HUES48 (cell line): ENCODE measurements around the gene MRPL12.
"Not testable (repeated sequence)": the region's sequence is repeated elsewhere in the genome, so short reads cannot be mapped to it uniquely, and the experiment has no call there.

Experiments used
- H3K27ac ChIP-seq: one replicate; pipeline ENCODE4 v1.7.0; 2013; ENCODE audit warnings: low read depth, low read length, inconsistent platforms
- H3K27me3 ChIP-seq: 2 replicates; pipeline ENCODE4 v1.6.1; 2013; ENCODE audit warnings: mild to moderate bottlenecking, low read length; ENCODE audit not compliant: control insufficient read depth, insufficient read depth
- H3K36me3 ChIP-seq: 2 replicates; pipeline ENCODE4 v1.6.1; 2013; ENCODE audit warnings: low read length; ENCODE audit not compliant: control insufficient read depth, insufficient read depth
- H3K4me1 ChIP-seq: 2 replicates; pipeline ENCODE4 v1.6.1; 2013; ENCODE audit warnings: mild to moderate bottlenecking, low read length; ENCODE audit not compliant: control insufficient read depth, insufficient read depth
- H3K4me3 ChIP-seq: 2 replicates; pipeline ENCODE4 v1.5.1; 2013; ENCODE audit warnings: mild to moderate bottlenecking, low read depth, low read length
- H3K9ac ChIP-seq: 2 replicates; pipeline ENCODE4 v1.6.1; 2013; ENCODE audit warnings: mild to moderate bottlenecking, low read depth, low read length, moderate library complexity
- H3K9me3 ChIP-seq: 2 replicates; pipeline ENCODE4 v1.6.1; 2013; ENCODE audit warnings: low read length; ENCODE audit not compliant: control insufficient read depth, insufficient read depth

MRPL12 gene

GRCh38 chr17:81737947-81738800 lies 35.0 kb downstream of the MRPL12 start:
- no peak overlapping the region for H3K4me3 ChIP-seq
- no peaks in the 10 kb centered on the region for H3K4me1 ChIP-seq
- no peaks in the 10 kb centered on the region for H3K36me3 ChIP-seq
- no peaks in the 10 kb centered on the region for H3K27me3 ChIP-seq
- H3K9me3 ChIP-seq: no peaks in the 10 kb centered on the region
- no peak overlapping the region for H3K27ac ChIP-seq
- no peak overlapping the region; the same call in 1 of the 2 replicates for H3K9ac ChIP-seq

DNA sequence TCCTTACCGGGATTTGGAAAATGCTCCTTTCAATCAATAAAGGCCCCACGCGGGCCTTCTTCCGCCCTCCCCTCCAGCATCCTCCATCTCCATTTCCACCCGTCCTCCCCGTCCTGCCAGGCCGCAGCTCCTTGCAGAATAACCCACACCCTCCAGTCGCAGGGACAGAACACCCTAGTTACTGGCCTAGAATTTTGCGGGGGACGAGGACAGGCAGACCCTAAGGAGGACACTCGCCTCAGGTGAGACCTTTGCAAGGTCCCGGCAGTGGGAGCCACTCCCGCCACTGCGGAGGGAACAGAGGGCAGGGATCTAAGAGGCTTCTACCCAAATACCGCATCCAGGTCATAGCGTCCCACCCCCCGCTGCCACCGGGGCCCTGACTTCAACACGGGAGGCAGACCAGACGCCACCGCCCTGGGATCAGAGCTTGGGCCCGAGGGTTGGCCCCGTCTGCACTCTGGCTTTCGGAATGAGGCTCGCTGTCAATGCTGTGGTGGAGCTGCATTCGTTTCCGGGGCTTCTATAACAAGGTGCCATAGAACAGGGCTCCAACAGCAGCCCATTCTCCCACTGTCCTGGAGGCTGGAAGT lies 35.7 kb downstream of the MRPL12 start:
- Histone ChIP-seq H3K27ac (no peak overlapping the region), H3K4me3 (no peak overlapping the region), H3K4me1 (no peaks in the 10 kb centered on the region)

DNA sequence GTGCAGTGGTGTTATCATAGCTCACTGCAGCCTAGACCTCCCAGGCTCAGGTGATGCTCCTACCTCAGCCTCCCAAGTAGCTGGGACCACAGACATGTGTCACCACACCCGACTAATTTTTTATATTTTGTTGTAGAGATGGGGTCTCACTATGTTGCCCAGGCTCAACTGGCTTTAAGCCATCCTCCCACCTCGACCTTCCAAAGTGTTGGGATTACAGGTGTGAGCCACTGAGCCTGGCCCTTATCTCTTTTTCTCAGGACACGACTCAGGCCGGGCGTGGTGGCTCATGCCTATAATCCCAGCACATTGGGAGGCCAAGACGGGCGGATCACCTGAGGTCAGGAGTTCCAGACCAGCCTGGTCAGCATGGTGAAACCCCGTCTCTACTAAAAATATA lies 36.4 kb downstream of the MRPL12 start:
- H3K4me3 ChIP-seq, H3K9me3 ChIP-seq, H3K36me3 ChIP-seq, H3K27ac ChIP-seq, H3K4me1 ChIP-seq, H3K27me3 ChIP-seq, H3K9ac ChIP-seq: not testable (repeated sequence)

More for the DNA sequence above, 35.7 kb downstream of the MRPL12 start:
- Histone ChIP-seq H3K27me3 (no peaks in the 10 kb centered on the region), H3K9ac (no peak overlapping the region), H3K9me3 (no peaks in the 10 kb centered on the region), H3K36me3 (no peaks in the 10 kb centered on the region)

- no peaks in the 10 kb centered on the region for H3K9me3 ChIP-seq
- no peak overlapping the region for H3K9ac ChIP-seq
- no peaks in the 10 kb centered on the region for H3K4me1 ChIP-seq
- no peaks in the 10 kb centered on the region for H3K27me3 ChIP-seq
- H3K4me3 ChIP-seq: no peak overlapping the region
- H3K27ac ChIP-seq: no peak overlapping the region
- no peaks in the 10 kb centered on the region for H3K36me3 ChIP-seq
Observed at GRCh38 chr17:81740395-81740961, 37.3 kb downstream of the MRPL12 start.

GRCh38 chr17:81741049-81741593 lies 38.0 kb downstream of the MRPL12 start:
- no peaks in the 10 kb centered on the region for H3K4me1 ChIP-seq

GRCh38 chr17:81741594-81742452 lies 38.7 kb downstream of the MRPL12 start:
- Histone ChIP-seq H3K4me1 (no peaks in the 10 kb centered on the region), H3K27ac (no peak overlapping the region)

More at GRCh38 chr17:81741049-81741593, 38.0 kb downstream of the MRPL12 start:
- Histone ChIP-seq H3K4me3 (no peak overlapping the region), H3K27me3 (no peaks in the 10 kb centered on the region), H3K36me3 (no peaks in the 10 kb centered on the region), H3K9me3 (no peaks in the 10 kb centered on the region), H3K27ac (no peak overlapping the region), H3K9ac (no peak overlapping the region)

More at GRCh38 chr17:81741594-81742452, 38.7 kb downstream of the MRPL12 start:
- H3K36me3 ChIP-seq: no peaks in the 10 kb centered on the region
- no peak overlapping the region for H3K4me3 ChIP-seq
- no peaks in the 10 kb centered on the region for H3K9me3 ChIP-seq
- H3K9ac ChIP-seq: no peak overlapping the region
- no peaks in the 10 kb centered on the region for H3K27me3 ChIP-seq
